Stimulated activated effector memory CD8-positive, alpha-beta T cell treated with anti-CD3 and anti-CD28 coated beads, Interleukin-12 subunit alpha, Interleukin-12 subunit beta, amount 100 ng/mL, for 72 hours (primary cell): ENCODE data around the gene CDC25C.

Source experiments
- ATAC-seq: fragments of 150-1000 bp; cut with Tn5 transposase; 2 replicates; pipeline ENCODE4 v1.10.0; 2021
- DNase-seq, 2 donors: peaks; one replicate each; pipeline ENCODE4 v3.0.0; 2021 to 2022; ENCODE audit warnings: low spot score in 2 of 2
- H3K27ac Mint-ChIP-seq: one replicate; pipeline ENCODE4 v1.8.0; 2022; ENCODE audit warnings: mild to moderate bottlenecking, mixed read lengths
- H3K36me3 Mint-ChIP-seq: one replicate; pipeline ENCODE4 v1.8.0; 2022; ENCODE audit warnings: mild to moderate bottlenecking, mixed read lengths
- H3K4me1 Mint-ChIP-seq: one replicate; pipeline ENCODE4 v1.8.0; 2022; ENCODE audit warnings: mixed read lengths
- H3K4me3 Mint-ChIP-seq: one replicate; pipeline ENCODE4 v1.8.0; 2022; ENCODE audit warnings: mild to moderate bottlenecking, mixed read lengths
- H3K9me3 Mint-ChIP-seq: one replicate; pipeline ENCODE4 v1.8.0; 2022; ENCODE audit warnings: mixed read lengths

The CDC25C gene

GRCh38 chr5:138331449-138332368 is at the start of gene CDC25C:
CDC25C (minus strand) TSS chr5:138331804; CDS start chr5:138331180, 624 bp downstream.
- H3K4me3 Mint-ChIP-seq: peak within 1 kb of the TSS; percentile 83
- peak within 1 kb of the TSS; percentile 80 for H3K27ac Mint-ChIP-seq
- no peaks in the 10 kb centered on the region for H3K36me3 Mint-ChIP-seq
- DNase-seq (peak; percentile 83 to 96), ATAC-seq (peak; percentile 100)
- H3K4me1 Mint-ChIP-seq: peaks cover 21% of the 10 kb centered on the region
- no peaks in the 10 kb centered on the region for H3K9me3 Mint-ChIP-seq

- peaks cover 56% of the 10 kb centered on the region for H3K36me3 Mint-ChIP-seq
- H3K4me1 Mint-ChIP-seq: peaks cover 29% of the 10 kb centered on the region
- ATAC-seq: no peak
- H3K9me3 Mint-ChIP-seq: no peaks in the 10 kb centered on the region
- no peak overlapping the region for H3K4me3 Mint-ChIP-seq
- no peak for DNase-seq
- no peak overlapping the region for H3K27ac Mint-ChIP-seq
These were observed 41.0 kb upstream of the CDC25C start for GRCh38 chr5:138372653-138373052.

GRCh38 chr5:138372225-138372624 is 40.6 kb upstream of the CDC25C start:
- Mint-ChIP-seq H3K9me3 (no peaks in the 10 kb centered on the region), H3K4me1 (peaks cover 29% of the 10 kb centered on the region), H3K27ac (no peak overlapping the region), H3K36me3 (peaks cover 52% of the 10 kb centered on the region), H3K4me3 (no peak overlapping the region)
- peak; percentile 82 for ATAC-seq
- no peak for DNase-seq

GRCh38 chr5:138371454-138371853 is 39.9 kb upstream of the CDC25C start:
- ATAC-seq (no peak), DNase-seq (no peak)
- no peak overlapping the region for H3K4me3 Mint-ChIP-seq
- peaks cover 35% of the 10 kb centered on the region for H3K4me1 Mint-ChIP-seq
- peaks cover 45% of the 10 kb centered on the region for H3K36me3 Mint-ChIP-seq
- no peaks in the 10 kb centered on the region for H3K9me3 Mint-ChIP-seq
- no peak overlapping the region for H3K27ac Mint-ChIP-seq

GRCh38 chr5:138370537-138370936 is 38.9 kb upstream of the CDC25C start:
- no peak overlapping the region for H3K27ac Mint-ChIP-seq
- peaks cover 41% of the 10 kb centered on the region for H3K4me1 Mint-ChIP-seq
- H3K4me3 Mint-ChIP-seq: no peak overlapping the region
- H3K9me3 Mint-ChIP-seq: no peaks in the 10 kb centered on the region
- ATAC-seq (no peak), DNase-seq (peak in 1 of 2 donors; percentile 23)
- peaks cover 42% of the 10 kb centered on the region for H3K36me3 Mint-ChIP-seq

- Mint-ChIP-seq H3K36me3 (peaks cover 33% of the 10 kb centered on the region), H3K27ac (no peak overlapping the region), H3K4me1 (peaks cover 41% of the 10 kb centered on the region), H3K9me3 (no peaks in the 10 kb centered on the region), H3K4me3 (no peak overlapping the region)
- no peak for DNase-seq
- no peak for ATAC-seq
These were observed 38.1 kb upstream of the CDC25C start for GRCh38 chr5:138369706-138370105.

- Mint-ChIP-seq H3K36me3 (peaks cover 29% of the 10 kb centered on the region), H3K4me1 (peaks cover 44% of the 10 kb centered on the region), H3K27ac (no peak overlapping the region), H3K9me3 (no peaks in the 10 kb centered on the region), H3K4me3 (no peak overlapping the region)
- ATAC-seq (no peak), DNase-seq (peak in 1 of 2 donors; percentile 18)
These were observed 37.7 kb upstream of the CDC25C start for GRCh38 chr5:138369261-138369660.

GRCh38 chr5:138366632-138367382 is 35.2 kb upstream of the CDC25C start:
- Mint-ChIP-seq H3K27ac (no peak overlapping the region), H3K4me1 (peaks cover 43% of the 10 kb centered on the region), H3K36me3 (peaks cover 7% of the 10 kb centered on the region), H3K4me3 (no peak overlapping the region), H3K9me3 (no peaks in the 10 kb centered on the region)
- DNase-seq (peak in 1 of 2 donors; percentile 26), ATAC-seq (no peak)

GRCh38 chr5:138364576-138364975 is 33.0 kb upstream of the CDC25C start:
- Mint-ChIP-seq H3K4me3 (no peak overlapping the region), H3K27ac (no peak overlapping the region), H3K36me3 (peaks cover 7% of the 10 kb centered on the region), H3K9me3 (no peaks in the 10 kb centered on the region), H3K4me1 (peaks cover 53% of the 10 kb centered on the region)
- ATAC-seq: no peak
- DNase-seq: no peak

- H3K36me3 Mint-ChIP-seq: peaks cover 16% of the 10 kb centered on the region
- H3K27ac Mint-ChIP-seq: peak overlapping the region; percentile 48
- no peaks in the 10 kb centered on the region for H3K9me3 Mint-ChIP-seq
- H3K4me3 Mint-ChIP-seq: no peak overlapping the region
- DNase-seq (peak in 1 of 2 donors; percentile 12), ATAC-seq (no peak)
- peaks cover 27% of the 10 kb centered on the region for H3K4me1 Mint-ChIP-seq
These were observed 29.4 kb upstream of the CDC25C start for GRCh38 chr5:138360941-138361452.

GRCh38 chr5:138359621-138360020 is 28.0 kb upstream of the CDC25C start:
- Mint-ChIP-seq H3K9me3 (no peaks in the 10 kb centered on the region), H3K4me1 (peaks cover 38% of the 10 kb centered on the region), H3K27ac (no peak overlapping the region), H3K36me3 (peaks cover 14% of the 10 kb centered on the region), H3K4me3 (no peak overlapping the region)
- DNase-seq: no peak
- no peak for ATAC-seq

GRCh38 chr5:138354926-138355378 is 23.3 kb upstream of the CDC25C start:
- ATAC-seq (peak; percentile 83), DNase-seq (peak; percentile 29 to 76)
- Mint-ChIP-seq H3K4me1 (peaks cover 40% of the 10 kb centered on the region), H3K36me3 (peaks cover 27% of the 10 kb centered on the region), H3K27ac (peak overlapping the region; percentile 61), H3K4me3 (peak overlapping the region; percentile 91), H3K9me3 (peaks cover 5% of the 10 kb centered on the region)

GRCh38 chr5:138354387-138354786 is 22.8 kb upstream of the CDC25C start:
- Mint-ChIP-seq H3K9me3 (peaks cover 5% of the 10 kb centered on the region), H3K4me3 (peak overlapping the region; percentile 91), H3K27ac (peak overlapping the region; percentile 95), H3K36me3 (peaks cover 27% of the 10 kb centered on the region), H3K4me1 (peaks cover 36% of the 10 kb centered on the region)
- no peak for ATAC-seq
- DNase-seq: peak in 1 of 2 donors; percentile 44

GRCh38 chr5:138353560-138354080 is 22.0 kb upstream of the CDC25C start:
- Mint-ChIP-seq H3K27ac (peak overlapping the region; percentile 95), H3K9me3 (peaks cover 5% of the 10 kb centered on the region), H3K4me3 (peak overlapping the region; percentile 91), H3K36me3 (peaks cover 27% of the 10 kb centered on the region), H3K4me1 (peaks cover 36% of the 10 kb centered on the region)
- ATAC-seq: no peak
- DNase-seq: no peak
